Suppressor macrophage treated with lipopolysaccharide for 1 hour (primary cell): ENCODE measurements around the gene LDHB.
"Not testable (repeated sequence)": the region's sequence is repeated elsewhere in the genome, so short reads cannot be mapped to it uniquely, and the experiment has no call there.

ENCODE experiments used
- DNase-seq, 3 donors: peaks; one replicate each; pipeline ENCODE4 v3.0.0-alpha.2; 2020 to 2022

LDHB gene

GRCh38 chr12:21659383-21659782, 1.7 kb upstream of the LDHB start:
- no peak for DNase-seq

- peak; percentile 37 to 41 (median 38) for DNase-seq
Measured at GRCh38 chr12:21656905-21657325, 727 bp downstream of the LDHB start.

GRCh38 chr12:21655591-21655990, 2.1 kb downstream of the LDHB start:
- no peak for DNase-seq

- DNase-seq = no peak
Measured at GRCh38 chr12:21651821-21652220, 5.8 kb downstream of the LDHB start.

- DNase-seq = no peak
Measured at GRCh38 chr12:21650997-21651396, 6.6 kb downstream of the LDHB start.

- DNase-seq = no peak
Measured at GRCh38 chr12:21649034-21649433, 8.6 kb downstream of the LDHB start.

GRCh38 chr12:21648378-21648777, 9.3 kb downstream of the LDHB start:
- DNase-seq = no peak

GRCh38 chr12:21647179-21647578, 10.5 kb downstream of the LDHB start:
- no peak for DNase-seq

GRCh38 chr12:21645041-21645500, 12.6 kb downstream of the LDHB start:
- DNase-seq = not testable (repeated sequence)

GRCh38 chr12:21644516-21644915, 13.1 kb downstream of the LDHB start:
- DNase-seq = peak in 1 of 3 donors; percentile 5

- DNase-seq = no peak
Measured at GRCh38 chr12:21643758-21644157, 13.9 kb downstream of the LDHB start.

- DNase-seq = peak in 1 of 3 donors; percentile 6
Measured at GRCh38 chr12:21642707-21643389, 14.8 kb downstream of the LDHB start.

- DNase-seq = no peak
Measured at GRCh38 chr12:21638054-21638891, 19.4 kb downstream of the LDHB start.

- DNase-seq = no peak
Measured at GRCh38 chr12:21634245-21634644, 23.4 kb downstream of the LDHB start.

GRCh38 chr12:21631367-21631766, 26.3 kb downstream of the LDHB start:
- no peak for DNase-seq

GRCh38 chr12:21627924-21628323, 29.7 kb downstream of the LDHB start:
- no peak for DNase-seq

GRCh38 chr12:21618566-21618965, 39.1 kb downstream of the LDHB start:
- no peak for DNase-seq

GRCh38 chr12:21617030-21617429, 40.6 kb downstream of the LDHB start:
- DNase-seq = no peak

GRCh38 chr12:21615431-21615830, 42.2 kb downstream of the LDHB start:
- peak; percentile 61 to 82 (median 77) for DNase-seq

GRCh38 chr12:21614506-21614905, 43.1 kb downstream of the LDHB start:
- DNase-seq = peak in 2 of 3 donors; percentile 13 to 21

GRCh38 chr12:21613931-21614330, 43.7 kb downstream of the LDHB start:
- peak; percentile 15 to 27 (median 21) for DNase-seq

GRCh38 chr12:21608196-21608595, 49.4 kb downstream of the LDHB start:
- peak; percentile 42 to 59 (median 49) for DNase-seq

GRCh38 chr12:21607701-21608100, 49.9 kb downstream of the LDHB start:
- peak; percentile 11 to 50 (median 41) for DNase-seq

- DNase-seq = no peak
Measured at GRCh38 chr12:21606175-21606574, 51.5 kb downstream of the LDHB start.
